Urinary bladder (tissue), 4 donors: ENCODE results near the gene CAPRIN1. TPM values are rescaled to one million over a fixed set of nuclear protein-coding genes. Genes with fewer than 3 reads are reported as not detected.
"Not testable (repeated sequence)": the region's sequence is repeated elsewhere in the genome, so short reads cannot be mapped to it uniquely, and the experiment has no call there.

Experiments
- DNase-seq: peaks from one replicate; pipeline ENCODE4 v3.0.0-alpha.2; 2015; ENCODE audit errors: extremely low spot score
- H3K27ac ChIP-seq: one replicate; pipeline ENCODE4 v1.5.1; 2013; ENCODE audit warnings: low read depth, mild to moderate bottlenecking, moderate library complexity
- H3K36me3 ChIP-seq: one replicate; pipeline ENCODE4 v1.6.1; 2013; ENCODE audit warnings: mild to moderate bottlenecking, moderate library complexity; ENCODE audit not compliant: insufficient read depth
- H3K4me1 ChIP-seq: one replicate; pipeline ENCODE4 v1.6.1; 2013; ENCODE audit warnings: mild to moderate bottlenecking, moderate library complexity; ENCODE audit not compliant: insufficient read depth
- H3K4me3 ChIP-seq: one replicate; pipeline ENCODE4 v1.5.1; 2013; ENCODE audit warnings: low read depth, low read length
- WGBS: extraction: QIAGEN DNeasy Blood & Tissue Kit; methylation state at CpG from one replicate; pipeline ENCODE4 v1.1.7; 2013; 5-methylcytosine and 5-hydroxymethylcytosine counted together
- polyA plus RNA-seq: library from polyadenylated mRNA; stranded (reverse); fragments of 200-250 nt; gene quantifications from one replicate; pipeline ENCODE4 v1.2.3, GENCODE V29; 2013
- total RNA-seq: library from RNA; depleted of rRNA; stranded (reverse); fragments of >200 nt; gene quantifications from one replicate; pipeline ENCODE4 v1.2.3, GENCODE V29; 2014
- donor health status: healthy with polysubstance abuse.
- donor health status: healthy.

Gene CAPRIN1
- total and polyA plus RNA-seq, 2 donors, result 71.4 to 288 TPM

DNA sequence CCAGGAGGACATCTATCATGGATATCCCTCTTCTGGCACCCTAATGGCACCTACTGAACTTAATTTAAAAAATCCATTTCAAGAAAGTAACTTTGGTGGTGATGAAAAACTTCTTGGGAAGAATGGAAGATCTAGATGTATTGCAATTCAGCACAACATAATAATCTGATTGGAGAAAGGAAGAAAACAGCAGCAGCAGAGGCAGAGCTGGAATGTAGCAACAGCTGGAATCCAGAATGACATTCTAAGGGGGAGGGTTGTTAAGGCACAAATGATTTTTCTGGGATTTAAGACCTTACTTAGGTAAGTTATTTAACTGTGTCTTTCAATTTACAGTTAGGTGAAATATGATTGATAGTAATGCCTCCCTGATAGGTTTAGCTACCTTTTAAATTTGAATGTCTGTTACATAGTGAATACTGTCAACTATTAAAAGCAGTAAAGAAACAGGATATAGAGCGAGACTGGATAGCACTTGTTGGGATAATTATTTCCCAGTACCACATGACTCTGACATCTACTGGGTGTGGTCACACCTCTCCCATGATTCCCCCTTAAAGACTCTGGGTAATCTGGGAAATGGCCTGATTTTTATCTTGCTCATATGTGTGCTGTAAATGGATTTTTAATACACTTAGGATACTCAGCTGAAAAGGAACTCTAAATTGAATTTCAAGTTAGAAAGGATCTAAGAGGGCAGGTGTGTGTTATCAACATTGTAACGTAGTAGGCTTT lies 11.7 kb downstream of the CAPRIN1 start:
- Histone ChIP-seq H3K4me3 (no peak overlapping the region), H3K27ac (no peak overlapping the region), H3K4me1 (no peaks in the 10 kb centered on the region), H3K36me3 (peaks cover 1% of the 10 kb centered on the region)
- WGBS, result 85% methylated on average over 2 of the region's 2 CpGs
- DNase-seq, result no peak

DNA sequence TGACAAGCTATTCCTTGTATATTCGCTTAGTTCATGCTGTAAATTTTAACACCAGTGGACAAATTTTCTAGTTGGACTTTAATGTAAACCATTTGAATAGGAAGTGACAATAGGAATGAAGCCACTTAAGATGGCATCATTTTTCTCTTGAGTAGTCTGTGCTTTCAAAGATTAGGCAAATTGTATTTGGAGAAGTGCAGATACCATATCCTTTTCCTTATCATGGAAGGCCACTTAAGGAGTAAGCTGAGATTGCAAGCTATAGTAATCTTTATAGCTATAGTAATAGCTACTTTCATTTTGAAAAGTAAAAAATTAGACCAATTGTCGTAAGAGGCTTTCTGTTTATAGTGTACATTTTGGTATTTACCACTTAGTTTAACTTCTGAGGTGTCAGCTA lies 12.8 kb downstream of the CAPRIN1 start:
- Histone ChIP-seq H3K4me3 (no peak overlapping the region), H3K4me1 (no peaks in the 10 kb centered on the region), H3K27ac (no peak overlapping the region), H3K36me3 (peaks cover 1% of the 10 kb centered on the region)
- WGBS, result 88% methylated on average over 2 of the region's 2 CpGs
- no peak for DNase-seq

DNA sequence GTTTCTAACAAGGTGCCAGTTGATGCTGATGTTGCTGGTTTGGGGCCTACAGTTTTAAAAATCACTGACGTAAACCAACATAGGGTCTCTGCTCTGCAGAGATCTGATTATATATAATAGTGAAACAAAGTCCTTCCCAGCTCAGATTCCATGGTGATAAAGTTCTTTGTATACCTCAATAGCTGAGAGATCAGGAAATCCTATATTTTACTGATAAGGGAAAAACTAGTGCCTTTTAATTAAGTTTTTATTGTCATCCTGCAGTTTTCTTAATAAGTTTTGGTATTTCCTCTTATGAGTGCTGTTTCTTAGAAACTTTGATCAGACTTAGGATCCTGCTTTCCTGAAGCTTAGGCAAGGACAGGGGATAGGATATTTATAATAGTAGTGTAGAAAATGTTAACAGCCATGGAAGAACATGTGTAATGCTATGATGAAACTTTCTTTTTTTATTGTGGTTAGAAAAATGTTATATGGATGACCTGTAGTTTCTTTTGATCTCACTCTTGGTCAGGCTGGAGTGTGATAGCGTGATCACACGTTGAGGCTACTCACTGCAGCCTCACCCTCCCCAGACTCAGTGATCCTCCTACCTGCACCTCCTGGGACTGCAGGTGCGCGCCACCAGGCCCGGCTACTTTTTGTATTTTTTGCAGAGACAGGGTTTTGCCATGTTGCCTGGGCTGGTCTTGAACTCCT lies 14.1 kb downstream of the CAPRIN1 start:
- WGBS, result 83% methylated on average over 6 of the region's 6 CpGs
- H3K27ac ChIP-seq, result no peak overlapping the region
- no peak for DNase-seq
- peaks cover 1% of the 10 kb centered on the region for H3K36me3 ChIP-seq
- H3K4me1 ChIP-seq, result no peaks in the 10 kb centered on the region
- no peak overlapping the region for H3K4me3 ChIP-seq

DNA sequence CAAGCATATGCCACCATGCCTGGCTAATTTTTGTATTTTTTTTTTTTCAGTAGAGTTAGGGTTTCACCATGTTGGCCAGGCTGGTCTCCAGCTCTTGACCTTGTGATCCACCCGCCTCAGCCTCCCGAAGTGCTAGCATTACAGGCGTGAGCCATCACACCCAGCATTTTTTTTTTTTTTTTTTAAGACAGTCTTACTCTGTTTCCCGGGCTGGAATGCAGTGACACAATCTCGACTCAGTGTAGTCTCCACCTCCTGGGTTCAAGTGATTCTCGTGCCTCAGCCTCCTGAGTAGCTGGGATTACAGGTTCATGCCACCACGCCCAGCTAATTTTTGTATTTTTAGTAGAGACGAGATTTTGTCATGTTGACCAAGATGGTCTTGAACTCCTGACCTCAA lies 15.2 kb downstream of the CAPRIN1 start:
- H3K4me3 ChIP-seq, DNase-seq, H3K27ac ChIP-seq, H3K4me1 ChIP-seq, H3K36me3 ChIP-seq: not testable (repeated sequence)
- WGBS, result 90% methylated on average over 8 of the region's 8 CpGs

DNA sequence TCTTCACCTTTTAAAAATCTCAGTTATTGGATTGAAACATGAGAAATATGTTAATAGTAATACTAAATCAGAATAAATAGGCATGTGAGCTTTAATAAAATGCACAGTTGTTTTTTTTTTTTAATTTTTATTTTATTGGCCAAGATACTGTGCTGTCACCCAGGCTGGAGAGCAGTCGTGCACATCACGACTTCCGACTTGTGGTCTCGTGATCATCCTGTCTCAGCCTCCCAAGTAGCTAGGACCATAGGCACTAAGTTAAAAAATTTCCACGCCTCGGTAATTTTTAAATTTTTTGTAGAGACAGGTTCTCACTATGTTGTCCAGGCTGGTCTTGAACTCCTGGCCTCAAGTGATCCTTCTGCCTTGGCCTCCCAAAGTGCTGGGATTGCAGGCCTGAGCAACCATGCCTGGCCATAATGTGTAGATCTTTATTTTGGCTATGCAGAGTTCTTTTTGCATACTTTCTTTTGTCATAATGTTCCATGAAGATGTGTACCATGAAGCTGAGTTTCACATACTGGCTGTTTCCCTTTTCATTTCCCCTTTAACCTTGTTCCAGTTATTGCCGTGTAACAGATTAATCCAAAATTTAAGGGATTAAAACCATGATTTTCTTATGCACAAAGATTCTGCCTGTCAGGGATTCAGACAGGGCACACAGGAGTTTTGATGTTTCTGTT lies 16.0 kb downstream of the CAPRIN1 start:
- Histone ChIP-seq H3K4me1 (no peaks in the 10 kb centered on the region), H3K27ac (peak overlapping the region; percentile 5), H3K36me3 (no peaks in the 10 kb centered on the region), H3K4me3 (no peak overlapping the region)
- 89% methylated on average over 7 of the region's 7 CpGs for WGBS
- no peak for DNase-seq

DNA sequence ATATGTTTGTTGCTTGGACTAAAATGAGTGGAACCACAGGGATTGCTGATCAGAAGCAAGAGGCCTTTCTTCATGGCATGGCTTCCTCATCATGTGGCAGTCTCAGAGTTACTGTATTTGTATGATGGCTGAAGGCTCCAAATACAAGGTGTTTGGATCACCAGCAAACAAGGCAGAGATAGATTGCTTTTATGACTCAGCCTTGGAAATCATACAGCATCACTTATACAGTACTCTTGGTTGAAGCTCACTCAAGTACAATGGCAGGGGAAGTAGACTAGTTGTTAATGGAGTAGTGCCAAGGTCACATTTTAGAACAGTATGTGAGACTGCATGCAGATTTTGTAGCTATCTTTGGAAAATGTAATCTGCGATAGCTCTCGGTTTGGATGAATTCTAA lies 16.6 kb downstream of the CAPRIN1 start:
- H3K4me1 ChIP-seq, result no peaks in the 10 kb centered on the region
- 57% methylated on average over 2 of the region's 2 CpGs for WGBS
- H3K4me3 ChIP-seq, result no peak overlapping the region

DNA sequence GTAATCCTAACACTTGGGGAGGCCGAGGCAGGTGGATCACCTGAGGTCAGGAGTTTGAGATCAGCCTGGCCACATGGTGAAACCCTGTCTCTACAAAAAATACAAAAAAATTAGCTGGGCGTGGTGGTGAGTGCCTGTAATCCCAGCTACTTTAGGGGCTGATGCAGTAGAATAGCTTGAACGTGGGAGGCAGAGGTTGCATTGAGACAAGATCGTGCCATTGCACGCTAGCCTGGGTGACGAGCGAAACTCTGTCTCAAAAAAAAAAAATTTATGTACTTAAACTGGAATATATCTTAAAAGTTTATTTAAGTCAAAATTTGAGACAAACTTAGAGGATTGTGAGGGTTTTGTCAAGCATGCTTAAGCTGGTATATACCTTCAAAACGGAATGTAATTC lies 19.8 kb downstream of the CAPRIN1 start:
- 88% methylated on average over 8 of the region's 8 CpGs for WGBS
- H3K4me1 ChIP-seq, H3K27ac ChIP-seq, H3K36me3 ChIP-seq, DNase-seq, H3K4me3 ChIP-seq: not testable (repeated sequence)

More for the DNA sequence above, 16.6 kb downstream of the CAPRIN1 start:
- no peak for DNase-seq
- H3K27ac ChIP-seq, result no peak overlapping the region
- H3K36me3 ChIP-seq, result no peaks in the 10 kb centered on the region

DNA sequence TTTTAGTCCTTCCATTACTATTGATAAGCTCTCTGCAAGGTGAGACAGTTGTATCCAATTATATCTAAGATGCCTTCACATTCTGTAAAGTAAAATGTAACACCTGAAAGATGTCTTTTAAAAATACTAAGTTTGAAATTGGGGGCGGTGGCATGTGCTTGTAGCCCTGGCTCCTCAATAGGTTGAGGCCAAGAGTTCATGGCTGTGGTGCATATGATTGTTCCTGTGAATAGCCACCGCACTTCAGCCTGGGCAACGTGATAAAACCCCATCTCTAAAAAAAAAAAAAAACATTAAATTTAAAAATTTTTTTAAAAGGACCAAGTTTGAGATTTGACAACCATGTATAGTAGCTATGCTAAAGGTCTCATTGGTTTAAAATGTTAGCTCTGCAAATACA lies 20.5 kb downstream of the CAPRIN1 start:
- Histone ChIP-seq H3K27ac (no peak overlapping the region), H3K4me3 (no peak overlapping the region), H3K36me3 (peaks cover 4% of the 10 kb centered on the region), H3K4me1 (no peaks in the 10 kb centered on the region)
- 85% methylated on average over 3 of the region's 3 CpGs for WGBS
- no peak for DNase-seq

DNA sequence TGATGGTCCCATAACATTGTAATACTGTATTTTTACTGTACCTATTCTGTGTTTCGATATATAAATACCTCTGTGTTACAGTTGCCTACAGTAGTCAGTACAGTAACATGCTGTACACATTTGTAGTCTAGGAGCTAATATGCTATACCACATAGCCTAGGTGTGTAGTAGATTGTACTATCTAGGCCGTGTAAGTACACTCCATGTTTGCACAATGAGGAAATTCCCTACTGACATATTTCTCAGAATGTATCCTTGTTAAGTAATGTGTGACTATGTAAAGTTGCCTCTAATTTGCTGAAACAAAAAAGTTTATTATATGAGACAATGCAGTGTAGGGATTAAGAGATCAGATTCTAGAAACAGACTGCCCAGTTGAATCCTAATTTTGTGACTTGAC lies 21.3 kb downstream of the CAPRIN1 start:
- Histone ChIP-seq H3K4me3 (no peak overlapping the region), H3K27ac (no peak overlapping the region), H3K36me3 (peaks cover 4% of the 10 kb centered on the region), H3K4me1 (no peaks in the 10 kb centered on the region)
- 81% methylated on average over 2 of the region's 2 CpGs for WGBS
- DNase-seq, result no peak

DNA sequence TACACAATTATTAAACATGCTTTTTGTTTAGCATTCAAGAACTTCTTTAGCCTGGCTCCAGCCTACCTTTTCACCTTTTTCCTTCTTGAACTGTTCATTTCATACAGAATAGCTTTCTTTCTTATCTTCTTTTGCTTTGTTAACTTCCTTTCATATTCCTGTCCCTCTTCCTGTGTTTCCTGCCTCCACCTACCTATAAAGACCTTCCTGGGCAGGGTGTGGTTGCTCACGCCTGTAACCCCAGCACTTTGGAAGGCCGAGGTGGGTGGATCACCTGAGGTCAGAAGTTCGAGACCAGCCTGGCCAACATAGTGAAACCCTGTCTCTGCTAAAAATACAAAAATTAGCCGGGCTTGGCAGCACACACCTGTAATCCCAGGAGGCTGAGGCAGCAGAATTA lies 22.9 kb downstream of the CAPRIN1 start:
- Histone ChIP-seq H3K27ac (no peak overlapping the region), H3K4me3 (no peak overlapping the region), H3K36me3 (peaks cover 4% of the 10 kb centered on the region), H3K4me1 (no peaks in the 10 kb centered on the region)
- 69% methylated on average over 4 of the region's 4 CpGs for WGBS
- DNase-seq, result no peak

DNA sequence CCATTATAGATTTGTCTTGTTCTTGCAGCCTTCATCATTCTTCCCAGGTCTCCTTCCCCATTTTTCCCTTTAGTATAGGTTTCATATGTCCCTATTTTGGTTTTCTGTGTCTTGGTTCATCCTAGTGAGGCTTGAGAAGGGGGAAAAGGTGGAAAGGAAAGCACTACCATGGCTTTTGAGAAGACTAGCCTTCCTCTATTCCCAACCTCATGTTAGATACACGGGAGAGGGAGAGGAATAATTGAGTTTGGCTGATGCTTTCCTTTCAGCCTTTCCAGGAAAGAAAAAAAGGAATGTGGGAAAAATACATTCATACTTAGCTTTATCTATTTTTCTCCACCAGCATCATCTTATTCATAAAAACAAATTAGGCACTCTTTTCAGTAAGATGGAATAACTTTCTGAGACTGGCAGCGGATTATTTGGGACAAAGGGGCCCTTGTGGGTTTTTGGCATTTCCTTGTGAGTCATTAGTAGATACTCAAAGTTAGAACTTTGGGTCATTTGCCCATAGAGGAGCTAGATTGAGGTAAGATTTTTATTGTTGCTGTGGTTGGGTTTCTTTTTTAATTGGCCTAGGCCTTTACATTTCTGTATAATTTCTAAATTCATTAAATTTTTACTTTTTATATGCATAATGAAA lies 23.8 kb downstream of the CAPRIN1 start:
- H3K4me1 ChIP-seq, result no peaks in the 10 kb centered on the region
- DNase-seq, result no peak
- peaks cover 4% of the 10 kb centered on the region for H3K36me3 ChIP-seq
- H3K27ac ChIP-seq, result no peak overlapping the region
- H3K4me3 ChIP-seq, result no peak overlapping the region
- WGBS, result 53% methylated on average over 2 of the region's 2 CpGs

DNA sequence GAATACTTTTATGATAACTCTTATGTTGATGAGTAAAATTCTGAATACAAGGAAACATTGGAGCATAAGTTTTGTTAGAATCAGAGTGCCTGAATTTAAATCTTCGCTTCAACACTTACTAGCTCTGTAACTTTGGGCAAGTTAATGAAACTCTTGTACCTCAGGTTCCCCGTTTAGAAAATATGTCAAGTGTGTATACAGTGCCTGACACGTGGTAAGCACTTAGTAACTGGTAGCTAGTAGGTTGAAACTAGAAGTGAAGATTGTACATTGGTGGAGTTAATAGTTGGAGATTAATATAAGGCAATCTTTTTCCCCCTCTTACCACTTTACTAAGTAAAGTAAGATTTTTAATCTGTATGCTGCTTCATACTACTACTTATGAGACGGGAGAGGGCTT lies 29.1 kb downstream of the CAPRIN1 start:
- peaks cover 4% of the 10 kb centered on the region for H3K36me3 ChIP-seq
- WGBS, result 86% methylated on average over 4 of the region's 4 CpGs
- H3K4me1 ChIP-seq, result no peaks in the 10 kb centered on the region
- no peak overlapping the region for H3K4me3 ChIP-seq
- no peak overlapping the region for H3K27ac ChIP-seq
- DNase-seq, result no peak

DNA sequence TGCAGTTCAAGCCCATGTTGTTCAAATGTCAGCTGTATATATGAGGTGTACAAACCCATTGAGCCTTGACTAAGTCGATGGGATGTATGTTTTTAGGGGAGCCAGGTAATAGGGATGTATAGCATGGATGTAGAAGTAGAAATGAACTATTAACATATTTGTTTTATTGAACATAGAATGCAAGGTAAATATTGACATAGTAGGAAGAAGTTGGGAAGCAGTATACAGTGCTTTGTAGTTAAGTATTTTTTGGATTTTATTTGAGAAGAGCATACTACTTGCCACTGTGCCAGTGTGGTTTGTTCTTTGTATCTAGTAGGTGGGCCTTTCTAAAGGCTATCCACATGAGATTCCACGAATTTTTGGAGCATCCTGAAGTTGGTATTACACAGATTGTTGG lies 33.1 kb downstream of the CAPRIN1 start:
- WGBS, result 85% methylated on average over 2 of the region's 2 CpGs
- DNase-seq, result no peak
- peaks cover 6% of the 10 kb centered on the region for H3K36me3 ChIP-seq
- H3K4me1 ChIP-seq, result no peaks in the 10 kb centered on the region
- H3K27ac ChIP-seq, result no peak overlapping the region
- no peak overlapping the region for H3K4me3 ChIP-seq
